ENCODE results near the gene TRIM9.
"Not testable (repeated sequence)": the region's sequence is repeated elsewhere in the genome, so short reads cannot be mapped to it uniquely, and the experiment has no call there.

The TRIM9 gene

DNA sequence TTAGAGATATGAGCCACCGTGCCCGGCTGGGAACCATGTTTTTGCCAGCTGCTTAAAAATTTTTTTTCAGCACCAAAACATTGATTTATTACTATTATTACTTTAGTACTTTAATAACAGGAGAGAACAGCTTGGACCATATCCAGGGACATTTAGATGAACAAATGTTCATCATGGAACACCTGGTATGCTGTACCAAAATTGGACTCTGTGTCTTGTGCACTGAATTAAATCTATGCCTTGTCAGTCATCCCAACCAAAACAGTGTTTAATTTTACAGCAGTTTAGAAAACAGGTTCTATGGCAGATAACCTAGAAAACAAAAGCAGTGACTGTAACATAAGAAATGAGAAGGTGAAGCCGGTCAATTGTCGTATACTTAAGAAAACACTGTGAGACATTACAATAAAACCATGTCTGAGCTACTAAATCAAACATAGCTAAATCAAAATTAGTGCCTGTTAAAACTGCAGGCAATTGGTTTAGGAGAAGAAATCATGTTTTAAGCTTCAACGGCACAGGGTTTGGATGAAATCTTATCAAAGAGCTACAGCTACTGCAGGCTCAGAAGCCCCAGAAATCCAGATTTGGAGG, 92.4 kb downstream of the TRIM9 start:
- DNase-seq (ENCODE audit: low read depth) = no peak

DNA sequence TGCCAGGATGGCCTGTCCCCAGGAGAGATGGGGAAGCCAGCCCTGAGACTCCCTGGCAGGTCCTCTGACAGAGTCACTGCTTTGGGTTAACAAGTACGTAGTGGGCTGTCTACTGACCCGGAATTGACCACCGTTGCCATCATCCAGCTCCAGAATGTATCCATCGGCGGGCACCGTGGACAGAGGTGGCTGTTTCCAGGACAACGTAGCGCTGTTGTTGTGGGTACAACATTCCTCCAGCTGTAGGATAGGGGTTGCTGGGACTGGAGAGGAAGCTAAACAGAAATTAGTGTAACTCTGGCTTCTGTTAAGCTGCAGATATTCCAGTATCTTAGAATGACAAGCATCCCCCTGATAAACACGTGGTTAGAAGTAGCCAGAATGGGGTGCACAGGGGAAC, 94.3 kb downstream of the TRIM9 start:
- DNase-seq (ENCODE audit: low read depth) = no peak

DNA sequence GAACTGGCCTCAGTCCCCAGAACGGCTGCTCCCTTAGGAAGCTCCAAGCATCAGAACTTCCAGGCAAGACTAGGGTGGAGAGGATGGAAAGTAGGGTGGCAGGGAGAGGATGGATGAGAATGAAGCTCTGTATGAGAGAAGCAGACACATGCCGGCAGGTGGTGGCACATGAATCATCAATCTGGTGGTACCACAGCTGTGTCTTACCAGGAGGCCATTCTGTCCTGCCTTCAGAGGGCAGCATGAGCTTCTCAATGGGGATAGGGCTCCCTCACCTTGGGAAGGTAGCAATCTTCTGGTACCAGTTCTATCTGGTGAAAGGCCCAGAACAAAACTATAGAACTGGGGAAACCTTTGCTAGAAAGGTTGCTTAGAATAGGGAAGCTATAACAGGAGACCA, 95.2 kb downstream of the TRIM9 start:
- no peak for DNase-seq (ENCODE audit: low read depth)

DNA sequence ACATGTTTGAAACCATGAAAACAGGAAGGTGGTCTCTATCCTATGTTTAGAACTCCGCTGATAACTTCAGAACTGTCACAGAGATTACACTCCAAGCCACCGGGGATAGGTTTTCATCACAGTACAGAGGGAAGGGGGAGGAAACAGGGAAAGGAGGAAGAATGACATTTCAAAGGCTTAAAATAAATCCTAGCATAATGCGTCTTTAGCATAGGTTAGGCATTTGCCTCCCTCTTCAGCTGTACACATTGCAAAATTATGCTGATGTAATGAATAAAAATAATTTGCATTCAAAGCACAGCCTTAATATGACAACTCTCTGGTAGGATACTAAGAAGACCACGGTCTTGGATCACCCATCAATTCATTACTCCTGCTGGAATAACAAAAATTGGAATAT, 96.3 kb downstream of the TRIM9 start:
- no peak for DNase-seq (ENCODE audit: low read depth)

DNA sequence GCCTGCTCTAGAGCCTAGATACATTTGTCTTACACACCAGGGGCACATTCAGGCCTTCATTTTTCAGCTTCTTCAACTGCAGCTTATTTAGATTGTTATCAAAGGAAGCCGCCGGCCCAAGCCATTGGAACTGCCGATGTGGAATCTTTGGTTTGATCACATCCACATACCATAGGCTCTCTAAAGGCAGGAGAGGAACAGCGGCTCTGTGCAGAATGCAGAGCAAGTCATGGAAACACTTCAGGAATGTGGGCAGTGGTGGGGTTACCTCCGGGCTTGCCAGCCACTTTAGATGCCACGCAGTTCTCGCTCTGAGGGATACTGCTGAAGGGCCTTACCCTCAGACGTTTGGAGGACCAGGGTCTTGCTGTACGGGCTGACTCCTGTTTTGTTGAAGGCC, 97.2 kb downstream of the TRIM9 start:
- DNase-seq (ENCODE audit: low read depth) = no peak

DNA sequence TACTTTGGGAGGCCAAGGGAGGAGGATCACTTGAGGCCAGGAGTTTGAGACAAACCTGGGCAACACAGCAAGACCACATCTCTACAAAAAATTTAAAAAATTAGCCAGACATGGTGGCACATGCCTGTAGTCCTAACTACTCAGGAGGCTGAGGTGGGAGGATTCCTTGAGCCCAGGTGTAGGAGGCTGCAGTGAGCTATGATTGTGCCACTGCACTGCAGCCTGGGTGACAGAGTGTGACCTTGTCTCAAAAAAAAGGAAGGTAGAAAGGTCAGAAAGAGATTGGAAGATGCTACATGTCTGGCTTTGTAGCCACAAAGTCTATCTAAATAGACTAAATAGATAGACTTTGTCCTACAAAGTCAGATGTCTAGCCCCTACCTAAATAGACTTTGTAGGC, 100.7 kb downstream of the TRIM9 start:
- not testable (repeated sequence) for DNase-seq (ENCODE audit: low read depth)

DNA sequence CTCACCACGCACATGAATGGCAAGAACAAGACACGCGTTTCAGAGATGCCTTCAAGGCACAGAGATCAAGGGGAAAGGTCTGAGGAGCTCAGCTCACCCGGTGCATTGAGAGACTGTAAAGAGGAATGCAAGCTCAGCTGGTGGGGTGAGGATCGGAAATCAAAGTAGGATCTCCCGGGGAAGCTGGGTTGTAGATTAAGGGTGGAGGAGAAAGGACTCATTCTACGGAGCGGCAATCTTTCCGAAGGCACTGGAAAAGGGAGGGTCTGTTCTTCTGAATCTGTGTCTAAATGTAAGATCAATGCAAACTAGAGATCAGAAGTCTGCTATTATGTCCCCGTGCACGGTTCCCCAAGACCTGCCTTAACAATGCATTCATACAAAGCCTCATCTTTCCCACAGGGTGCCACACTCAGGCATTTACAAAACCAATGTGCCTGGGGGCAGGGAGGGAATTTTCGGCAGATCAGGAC, 109.0 kb downstream of the TRIM9 start:
- no peak for DNase-seq (ENCODE audit: low read depth)

DNA sequence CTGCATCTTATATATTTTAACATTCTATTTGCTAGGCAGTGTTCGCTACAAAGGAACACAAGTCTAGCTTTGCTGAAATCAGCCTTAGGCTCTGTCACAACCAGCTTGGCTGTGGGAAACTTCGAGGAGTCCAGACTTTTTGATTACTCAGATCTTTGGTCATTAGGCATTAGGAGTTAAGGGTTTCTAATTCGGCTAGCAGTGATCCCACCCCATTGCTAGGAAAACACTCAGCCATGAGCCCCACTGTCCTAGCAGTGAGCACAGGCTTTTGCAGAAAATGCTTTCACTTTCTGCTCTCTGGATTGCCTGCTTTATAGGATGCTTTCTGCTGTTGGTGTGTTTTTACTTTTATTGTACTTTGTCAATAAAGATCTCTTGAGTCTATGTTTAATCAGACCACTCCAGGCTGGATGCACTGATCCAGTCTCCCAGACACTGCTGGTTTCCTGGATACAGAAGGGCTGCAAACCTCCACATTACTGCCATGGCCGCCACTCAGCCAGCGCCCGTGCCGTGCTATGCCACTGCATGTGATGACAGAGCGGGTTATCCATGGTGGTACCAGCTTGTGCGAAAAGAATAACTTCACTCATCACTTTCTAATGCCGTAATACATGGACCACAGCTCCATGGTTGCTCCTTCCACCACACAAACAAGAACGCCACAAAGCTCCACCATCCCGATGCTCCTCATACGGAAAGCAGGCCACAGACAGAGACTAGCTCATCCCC, 109.6 kb downstream of the TRIM9 start:
- DNase-seq (ENCODE audit: low read depth) = no peak

DNA sequence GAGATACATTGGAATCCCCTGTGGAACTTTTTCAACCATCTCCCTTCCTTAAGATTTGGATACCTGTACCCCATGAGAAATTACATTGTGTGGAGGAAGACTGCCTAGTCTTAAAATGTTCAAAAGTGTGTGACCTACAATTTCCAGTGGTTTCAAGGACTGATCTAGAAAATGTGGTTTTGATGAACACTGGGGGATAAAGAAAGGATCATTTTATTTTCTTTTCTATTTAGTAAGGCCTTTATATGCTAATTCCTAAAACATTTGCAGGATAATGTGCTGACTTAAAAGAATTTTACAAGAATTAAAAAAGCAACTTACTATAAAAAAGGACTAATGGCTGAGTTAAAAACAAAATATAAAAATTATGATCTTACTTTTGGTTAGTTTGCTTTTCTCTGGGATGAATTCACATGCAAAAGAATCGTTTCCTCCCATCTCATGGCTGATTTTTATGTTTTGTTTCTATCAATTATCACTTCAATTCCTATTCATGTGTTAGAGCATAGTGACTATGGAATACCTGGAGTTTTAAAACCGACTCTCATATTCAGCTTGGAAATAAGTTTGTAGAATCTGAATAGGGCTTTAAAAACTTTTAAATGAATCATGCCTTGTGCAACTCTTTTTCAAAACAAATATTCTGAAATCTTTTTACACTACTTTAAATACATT, 110.7 kb downstream of the TRIM9 start:
- no peak for DNase-seq (ENCODE audit: low read depth)

DNA sequence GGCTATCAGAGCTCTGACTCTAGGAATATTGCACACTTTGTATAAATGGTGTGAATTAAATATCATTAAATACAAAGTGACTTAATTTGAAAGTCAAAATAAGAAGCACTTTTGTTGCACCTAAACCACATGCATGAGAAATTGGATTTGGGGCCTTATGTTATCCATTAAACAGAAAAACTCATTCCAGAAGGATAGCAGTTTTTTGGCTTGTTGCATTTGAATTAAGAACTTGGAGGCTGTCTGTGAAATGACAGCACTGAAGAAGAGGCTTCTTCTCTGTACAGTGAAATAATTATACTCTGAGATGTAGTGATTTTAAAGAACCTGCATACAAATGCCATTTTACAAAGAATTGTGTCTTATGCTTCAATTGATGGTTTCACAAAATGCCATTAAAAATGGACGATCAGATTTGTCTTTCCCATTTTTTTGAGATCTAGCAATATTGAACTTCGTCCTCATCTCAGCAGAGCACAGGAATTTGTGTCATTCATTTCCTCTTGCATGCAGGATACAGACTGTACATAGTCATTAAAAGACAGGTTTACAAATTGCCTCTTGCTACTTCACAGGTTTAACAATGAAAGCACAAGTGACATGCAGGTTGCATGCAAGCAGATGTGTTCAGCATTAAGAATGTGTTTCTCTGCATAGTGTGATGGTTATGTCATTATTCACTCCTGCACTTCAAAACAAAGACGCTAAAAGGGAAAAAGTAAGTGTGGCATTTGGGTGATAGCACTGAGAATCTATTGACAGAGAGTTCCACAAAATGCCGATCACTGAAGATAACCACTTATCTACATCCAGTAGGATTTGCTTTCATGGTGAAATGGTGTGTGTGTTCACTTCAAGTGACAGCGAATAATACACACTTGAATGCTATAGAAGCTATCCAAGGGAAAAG, 114.7 kb downstream of the TRIM9 start:
- no peak for DNase-seq (ENCODE audit: low read depth)

DNA sequence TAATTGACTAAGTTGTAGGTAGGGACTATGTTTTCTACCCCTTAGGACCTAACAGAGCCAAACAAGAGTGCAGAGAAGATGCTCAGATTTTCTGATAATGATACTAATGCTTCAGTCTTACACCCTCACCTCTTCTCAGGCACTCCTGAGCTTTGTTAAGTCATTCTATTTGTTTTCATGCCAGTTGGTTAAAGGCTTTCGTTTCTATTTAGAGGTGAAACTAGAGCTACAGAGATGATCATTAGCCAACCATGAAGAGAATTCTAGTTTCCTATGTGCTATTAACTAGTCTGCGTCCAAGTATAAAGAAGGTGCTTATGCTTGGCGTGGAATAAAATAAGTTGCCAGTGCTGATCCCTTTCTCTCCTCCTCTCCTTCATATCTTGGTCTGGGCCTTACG, 116.0 kb downstream of the TRIM9 start:
- DNase-seq (ENCODE audit: low read depth) = no peak

DNA sequence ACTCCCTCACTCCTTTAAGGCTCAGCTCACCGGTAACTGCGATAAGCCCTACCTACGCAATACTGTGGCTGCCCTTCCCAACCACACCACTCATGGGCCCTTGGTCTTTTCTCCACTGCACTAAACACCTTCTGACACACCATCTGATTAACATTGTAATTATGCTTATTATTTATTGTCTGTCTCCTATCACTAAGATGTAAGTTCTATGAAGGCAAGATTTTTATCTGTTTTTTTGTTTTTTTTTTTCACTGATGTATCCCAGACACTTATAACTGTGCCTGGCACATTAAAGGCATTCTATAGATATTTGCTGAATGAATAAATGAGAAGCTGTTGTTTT, 116.4 kb downstream of the TRIM9 start:
- DNase-seq (ENCODE audit: low read depth) = no peak

DNA sequence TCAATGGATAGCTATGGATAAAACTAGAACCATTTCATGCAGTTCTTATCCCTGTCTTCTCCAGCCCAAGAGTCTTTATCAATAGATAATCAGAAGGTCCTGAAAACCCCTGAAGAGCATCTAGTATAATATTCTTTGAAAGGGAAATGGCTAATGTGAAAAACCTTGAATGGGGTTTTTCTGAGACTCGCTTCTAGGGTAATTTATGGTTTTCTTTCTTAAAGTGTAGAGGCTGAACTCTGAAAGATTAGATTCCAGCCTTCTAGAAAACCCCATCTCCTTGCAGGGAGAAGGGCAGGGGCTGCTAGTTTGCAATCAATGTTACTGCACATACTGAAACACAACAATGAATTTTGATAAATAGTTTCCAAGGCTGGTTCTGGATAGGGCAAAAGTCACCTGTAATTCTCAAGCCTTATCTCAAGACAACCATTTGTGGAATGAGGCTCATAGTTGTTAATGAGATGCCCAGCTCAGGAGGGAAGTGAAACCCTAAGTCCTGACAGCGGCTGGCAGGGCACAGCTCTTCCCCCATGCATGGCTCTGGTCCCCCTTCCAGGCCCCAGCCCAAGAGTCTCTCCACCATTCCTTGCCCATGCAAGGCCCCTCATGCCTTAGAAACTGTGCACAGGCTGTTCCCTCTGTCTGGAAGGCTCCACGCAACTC, 116.9 kb downstream of the TRIM9 start:
- no peak for DNase-seq (ENCODE audit: low read depth)

DNA sequence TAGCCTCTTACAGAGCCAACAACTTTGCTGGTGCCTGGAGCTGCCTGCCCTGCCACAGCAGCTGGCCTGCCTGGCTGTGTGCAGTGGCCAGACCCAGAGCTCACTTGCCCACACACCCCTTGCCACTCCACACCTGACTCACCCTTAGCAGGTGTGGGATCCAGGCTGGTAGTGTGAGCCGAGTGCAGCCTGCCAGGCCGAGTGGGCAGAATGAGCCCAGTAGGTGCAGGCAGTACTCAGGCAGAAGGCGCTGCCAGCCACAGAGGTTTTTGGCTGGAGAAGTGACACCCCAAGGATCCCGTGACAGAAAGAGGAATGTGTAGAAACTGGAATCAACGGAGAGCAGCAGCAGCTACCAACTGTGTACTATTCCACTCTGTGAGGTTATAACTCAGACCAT, 120.8 kb downstream of the TRIM9 start:
- DNase-seq (ENCODE audit: low read depth) = no peak

DNA sequence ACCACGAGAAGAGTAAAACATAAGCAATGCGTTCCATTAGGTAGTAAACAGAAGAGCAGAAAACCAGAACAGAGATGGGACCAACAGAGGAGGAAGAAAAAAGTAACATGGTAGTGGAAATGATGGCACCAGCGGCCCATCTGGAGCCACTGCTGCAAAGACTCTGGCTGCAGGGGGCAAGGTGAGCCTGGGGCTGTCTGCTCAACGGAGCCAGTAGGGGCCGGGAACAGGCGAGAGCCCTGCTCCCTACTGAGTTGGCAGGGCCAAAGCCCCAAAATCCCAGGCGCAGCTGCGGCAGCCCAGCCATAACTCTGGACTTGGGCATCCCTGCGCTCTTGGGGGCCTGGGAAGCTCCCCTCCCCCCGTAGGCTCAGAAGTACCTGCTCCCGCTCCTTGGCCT, 122.2 kb downstream of the TRIM9 start:
- DNase-seq (ENCODE audit: low read depth) = no peak

DNA sequence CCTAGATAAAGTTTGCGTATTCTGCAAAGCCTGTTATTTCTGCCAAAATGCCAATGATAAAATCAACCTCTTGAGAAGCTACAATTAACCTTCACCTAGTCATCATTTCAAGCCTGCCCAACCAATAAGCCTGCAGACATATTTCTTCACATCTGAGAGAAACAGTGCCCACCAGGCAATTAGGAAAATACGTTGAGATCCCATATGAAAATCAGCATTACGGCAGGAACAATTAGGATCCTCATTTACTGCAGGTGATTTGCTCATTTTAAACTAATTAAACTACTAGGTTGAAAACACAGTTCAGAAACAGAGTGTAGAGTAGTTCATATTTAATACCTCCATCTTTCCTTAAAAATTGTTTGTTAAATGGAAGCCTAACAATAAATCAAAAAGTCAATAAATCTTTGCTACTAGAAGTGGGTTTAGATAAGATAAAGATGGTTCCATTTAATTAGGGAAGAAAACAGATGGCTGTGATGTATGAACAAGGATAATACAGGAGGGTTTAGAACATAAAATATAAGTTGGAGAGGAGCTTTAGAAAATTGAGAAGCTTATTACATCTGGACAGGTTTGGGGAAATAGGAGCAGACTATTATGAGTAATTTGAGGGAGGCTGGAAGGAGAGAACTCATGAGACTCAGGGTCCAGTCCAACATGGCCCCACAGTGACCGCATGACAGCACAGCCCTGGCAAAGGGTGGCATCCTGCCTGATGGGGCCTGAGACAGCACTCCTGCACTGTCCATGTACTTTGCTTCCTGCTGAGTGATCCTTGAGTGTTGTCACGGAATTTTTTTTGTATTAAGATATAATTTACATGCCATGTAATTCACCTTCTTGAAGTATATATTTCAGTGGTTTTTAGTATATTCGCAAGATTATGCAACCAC, 123.8 kb downstream of the TRIM9 start:
- no peak for DNase-seq (ENCODE audit: low read depth)

DNA sequence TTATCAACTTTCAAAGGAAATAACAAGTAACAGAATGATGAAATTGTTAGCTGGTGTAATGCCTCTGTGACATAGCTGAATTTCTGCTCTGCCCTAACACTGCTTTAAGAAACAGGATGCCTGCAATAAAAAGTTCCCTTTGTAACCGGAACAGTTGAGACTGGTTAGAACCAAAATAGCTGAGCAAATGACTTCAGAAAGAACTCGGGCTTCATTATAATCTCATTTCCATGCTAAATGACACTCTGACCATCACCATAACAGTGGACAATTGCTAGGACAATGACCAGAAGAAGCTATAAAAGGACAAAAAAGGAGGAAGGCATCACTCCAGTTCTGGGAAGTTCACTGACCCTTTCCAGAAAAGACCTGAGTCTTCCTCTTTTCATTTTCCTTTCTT, 127.1 kb downstream of the TRIM9 start:
- no peak for DNase-seq (ENCODE audit: low read depth)

DNA sequence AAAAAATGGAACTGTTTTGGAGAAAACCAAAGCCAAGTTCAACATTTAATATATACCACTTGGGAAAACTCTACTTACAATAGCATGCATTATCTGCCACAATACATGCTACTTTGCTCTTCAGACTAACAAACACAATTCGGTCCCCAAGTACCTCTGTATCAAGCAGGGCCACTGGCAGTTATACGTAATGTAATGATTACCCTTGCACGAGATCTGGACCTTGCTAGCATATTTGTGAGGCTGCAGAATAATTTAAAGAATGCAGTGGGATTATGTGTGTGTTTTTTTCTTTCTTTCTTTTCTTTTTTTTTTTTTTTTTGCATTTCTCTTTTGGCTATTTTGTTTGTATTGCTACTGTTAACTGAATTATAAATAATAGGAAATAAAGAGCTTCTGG, 127.8 kb downstream of the TRIM9 start:
- DNase-seq (ENCODE audit: low read depth) = no peak

DNA sequence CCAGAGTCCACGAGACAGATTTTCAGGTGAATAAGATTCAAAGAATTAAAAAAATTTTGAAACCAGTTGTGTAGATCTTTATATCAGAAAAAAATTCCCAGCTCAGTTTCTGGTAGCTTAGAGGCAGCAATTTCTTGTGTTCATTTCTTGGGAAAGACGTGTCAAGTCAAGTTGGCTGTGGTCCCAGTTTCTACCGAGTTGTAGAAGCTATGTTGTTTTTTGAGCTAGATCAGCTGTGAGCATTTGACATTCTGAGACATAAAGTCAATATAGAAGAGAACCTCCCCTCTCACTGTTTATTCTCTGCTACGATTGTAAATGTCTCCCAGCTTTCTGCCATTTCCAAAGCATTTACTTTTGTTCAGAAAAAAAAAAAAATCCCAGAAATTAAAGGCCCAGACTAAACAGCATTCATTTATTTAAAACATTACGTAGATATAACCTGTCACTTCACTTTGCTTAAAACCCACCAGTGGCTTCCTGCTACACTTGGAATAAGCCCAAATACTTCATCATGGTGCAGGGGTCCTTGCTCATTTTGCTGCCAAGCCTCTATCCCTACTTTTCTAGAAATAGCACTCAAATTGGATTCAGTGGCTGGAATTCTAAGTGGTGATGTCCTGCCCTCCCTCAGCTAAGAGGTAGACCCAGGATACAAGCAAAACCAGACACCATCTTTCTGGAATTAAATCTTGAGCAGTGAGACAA, 130.1 kb downstream of the TRIM9 start:
- DNase-seq (ENCODE audit: low read depth) = no peak

DNA sequence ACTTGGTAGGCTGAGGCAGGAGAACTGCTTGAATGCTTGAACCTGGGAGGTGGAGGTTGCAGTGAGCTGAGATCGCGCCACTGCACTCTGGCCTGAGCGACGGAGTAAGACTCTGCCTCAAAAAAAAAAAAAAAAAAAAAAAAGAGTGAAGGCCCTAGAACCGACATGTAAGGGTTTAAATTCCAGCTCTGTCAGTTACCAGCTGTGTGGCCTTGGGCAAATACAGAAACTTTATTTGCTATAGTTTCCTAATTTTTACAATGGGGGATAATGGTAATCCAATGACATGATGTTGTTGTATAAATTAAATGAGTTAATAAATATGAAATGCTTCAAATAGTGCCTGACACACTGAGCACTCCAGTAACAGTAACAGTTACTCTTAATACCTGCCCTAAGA, 131.0 kb downstream of the TRIM9 start:
- no peak for DNase-seq (ENCODE audit: low read depth)

Measured in activated T-cell treated with anti-CD3 and anti-CD28 coated beads for 1 hour (primary cell).